ENCODE measurements around the gene TAOK2. TPM values are rescaled to one million over a fixed set of nuclear protein-coding genes. Genes with fewer than 3 reads are reported as not detected.

Gene TAOK2
- total RNA-seq, 1 experiment from 2014 or later: 56.7 TPM

DNA sequence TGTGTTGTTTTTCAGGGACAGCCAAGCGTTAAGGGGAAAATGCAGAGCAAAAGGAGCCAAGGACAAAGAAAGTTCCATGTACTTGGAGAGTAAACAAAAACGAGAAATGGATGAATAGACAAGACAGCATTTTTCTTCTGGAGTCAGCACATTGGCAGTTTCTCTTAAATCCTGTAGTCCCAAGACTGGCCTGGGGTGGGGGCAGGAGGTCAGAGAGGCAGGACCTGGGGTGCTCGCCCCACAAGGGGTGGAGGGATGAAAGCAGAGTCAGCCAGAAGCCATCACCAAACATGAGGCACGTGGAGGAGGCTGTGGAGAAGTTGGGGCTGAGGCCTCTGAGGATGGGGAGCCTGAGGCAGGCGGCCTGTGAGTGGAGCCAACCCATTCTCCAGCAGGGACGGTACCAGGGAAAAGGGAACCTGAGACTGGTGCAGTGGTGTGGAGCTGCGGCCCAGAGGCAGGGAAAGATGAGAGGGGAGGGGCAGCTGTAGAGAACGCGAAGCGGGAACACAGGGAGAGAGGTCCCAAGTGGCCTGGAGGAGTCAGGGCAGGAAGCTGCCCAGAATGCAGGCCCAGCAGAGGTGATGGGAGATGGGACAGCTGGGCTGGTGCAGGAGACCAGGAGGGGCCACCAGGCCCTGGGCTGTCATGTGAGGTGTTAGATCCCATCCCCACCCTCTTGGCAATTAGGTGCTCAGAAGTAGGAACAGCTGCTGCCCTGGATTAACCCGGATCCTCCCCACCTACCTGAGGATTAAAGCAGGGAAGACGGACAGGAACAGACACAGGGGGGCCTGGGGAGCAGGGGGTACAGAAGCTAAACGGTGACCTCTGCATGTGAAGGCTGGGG lies 54.1 kb downstream of the TAOK2 start:
- RAD21 ChIA-PET (ENCODE audit: low non-redundant PET in 1 of 2, low total read pairs in 2 of 2, uncharacterized antibody in 2 of 2, unreplicated experiment in 2 of 2): no interaction called here
- H3K27me3 ChIP-seq (ENCODE audit: insufficient read depth, low read length): no peaks in the 10 kb centered on the region
- CTCF ChIA-PET: no interaction called here
- no peaks in the 10 kb centered on the region for H4K20me1 ChIP-seq (ENCODE audit: insufficient read depth)
- no TSS peak for BruUV-seq (replicated peaks)
- H3K27ac ChIP-seq (ENCODE audit: low read depth, low read length): no peak overlapping the region
- ATAC-seq (no peak), DNase-seq (ENCODE audit: low read depth, low spot score) (no peak)
- TF ChIP-seq, protein P1, sequence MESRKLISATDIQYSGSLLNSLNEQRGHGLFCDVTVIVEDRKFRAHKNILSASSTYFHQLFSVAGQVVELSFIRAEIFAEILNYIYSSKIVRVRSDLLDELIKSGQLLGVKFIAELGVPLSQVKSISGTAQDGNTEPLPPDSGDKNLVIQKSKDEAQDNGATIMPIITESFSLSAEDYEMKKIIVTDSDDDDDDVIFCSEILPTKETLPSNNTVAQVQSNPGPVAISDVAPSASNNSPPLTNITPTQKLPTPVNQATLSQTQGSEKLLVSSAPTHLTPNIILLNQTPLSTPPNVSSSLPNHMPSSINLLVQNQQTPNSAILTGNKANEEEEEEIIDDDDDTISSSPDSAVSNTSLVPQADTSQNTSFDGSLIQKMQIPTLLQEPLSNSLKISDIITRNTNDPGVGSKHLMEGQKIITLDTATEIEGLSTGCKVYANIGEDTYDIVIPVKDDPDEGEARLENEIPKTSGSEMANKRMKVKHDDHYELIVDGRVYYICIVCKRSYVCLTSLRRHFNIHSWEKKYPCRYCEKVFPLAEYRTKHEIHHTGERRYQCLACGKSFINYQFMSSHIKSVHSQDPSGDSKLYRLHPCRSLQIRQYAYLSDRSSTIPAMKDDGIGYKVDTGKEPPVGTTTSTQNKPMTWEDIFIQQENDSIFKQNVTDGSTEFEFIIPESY (IDR thresholded peaks at IDR 0.05; ENCODE audit: extremely low read depth, insufficient replicate concordance, low read length): no peak
- TF ChIP-seq POLR2AphosphoS5 (IDR thresholded peaks at IDR 0.05; ENCODE audit: low read depth, low read length): no peak
- no peak for TF ChIP-seq POLR2A (IDR thresholded peaks at IDR 0.05; ENCODE audit: borderline replicate concordance, extremely low read depth, insufficient read depth, insufficient read length)
- TF ChIP-seq SP1 (IDR thresholded peaks at IDR 0.05; ENCODE audit: low read depth): no peak
- no peak for TF ChIP-seq CEBPB (IDR thresholded peaks at IDR 0.05; ENCODE audit: low read depth)
- TF ChIP-seq RAD21 (IDR thresholded peaks at IDR 0.05; ENCODE audit: low read depth): no peak
- TF ChIP-seq TCF7L2 (IDR thresholded peaks at IDR 0.05; ENCODE audit: borderline replicate concordance, extremely low read depth, insufficient read depth, insufficient read length): no peak
- H3K79me2 ChIP-seq (ENCODE audit: insufficient read depth, low read length): no peaks in the 10 kb centered on the region
- intact Hi-C loops (cut with micrococcal nuclease): loop anchor here (10.0 kb wide), 1 partner anchor 913 kb away; no protein-coding TSS in a partner anchor
- no peaks in the 10 kb centered on the region for H3K9me3 ChIP-seq (ENCODE audit: control insufficient read depth in 1 of 2, insufficient read depth in 1 of 2, low read depth in 1 of 2, low read length in 2 of 2)
- no peak overlapping the region for H3K4me3 ChIP-seq (replicated peaks in 1 of 2; ENCODE audit: low read depth in 1 of 2, low read length in 2 of 2)
- H3K4me2 ChIP-seq (ENCODE audit: low read length): no peak overlapping the region
- no peak overlapping the region for H2AFZ ChIP-seq (ENCODE audit: low read depth, low read length, poor library complexity, severe bottlenecking)
- H3K9ac ChIP-seq (ENCODE audit: low read length): no peak overlapping the region
- peaks cover 0 to 5% of the 10 kb centered on the region in 2 experiments; a peak in 2 of 4 replicates for H3K4me1 ChIP-seq (ENCODE audit: control insufficient read depth in 1 of 2, insufficient read depth in 2 of 2, low read length in 2 of 2)
- POLR2A ChIA-PET: no interaction called here
- H3K36me3 ChIP-seq (ENCODE audit: control insufficient read depth in 1 of 2, insufficient read depth in 2 of 2, low read length in 2 of 2): no peaks in the 10 kb centered on the region
- no peaks in the 10 kb centered on the region for H3K9me2 ChIP-seq (ENCODE audit: insufficient read depth)
